Stimulated activated CD8-positive, alpha-beta memory T cell treated with anti-CD3 and anti-CD28 coated beads, Interleukin-4, amount 100 ng/mL, for 1 hour (primary cell): Measurements from ENCODE around the gene ELAC1.
A peak's percentile ranks its signal among the peaks of the same experiment; 100 is the strongest.
"Not testable (repeated sequence)": the region's sequence is repeated elsewhere in the genome, so short reads cannot be mapped to it uniquely, and the experiment has no call there.

Experiments used
- DNase-seq, 2 donors: peaks; one replicate each; pipeline ENCODE4 v3.0.0-alpha.2; 2020; ENCODE audit warnings: low read depth in 2 of 2, low spot score in 1 of 2

ELAC1 gene, protein sequence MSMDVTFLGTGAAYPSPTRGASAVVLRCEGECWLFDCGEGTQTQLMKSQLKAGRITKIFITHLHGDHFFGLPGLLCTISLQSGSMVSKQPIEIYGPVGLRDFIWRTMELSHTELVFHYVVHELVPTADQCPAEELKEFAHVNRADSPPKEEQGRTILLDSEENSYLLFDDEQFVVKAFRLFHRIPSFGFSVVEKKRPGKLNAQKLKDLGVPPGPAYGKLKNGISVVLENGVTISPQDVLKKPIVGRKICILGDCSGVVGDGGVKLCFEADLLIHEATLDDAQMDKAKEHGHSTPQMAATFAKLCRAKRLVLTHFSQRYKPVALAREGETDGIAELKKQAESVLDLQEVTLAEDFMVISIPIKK

DNA sequence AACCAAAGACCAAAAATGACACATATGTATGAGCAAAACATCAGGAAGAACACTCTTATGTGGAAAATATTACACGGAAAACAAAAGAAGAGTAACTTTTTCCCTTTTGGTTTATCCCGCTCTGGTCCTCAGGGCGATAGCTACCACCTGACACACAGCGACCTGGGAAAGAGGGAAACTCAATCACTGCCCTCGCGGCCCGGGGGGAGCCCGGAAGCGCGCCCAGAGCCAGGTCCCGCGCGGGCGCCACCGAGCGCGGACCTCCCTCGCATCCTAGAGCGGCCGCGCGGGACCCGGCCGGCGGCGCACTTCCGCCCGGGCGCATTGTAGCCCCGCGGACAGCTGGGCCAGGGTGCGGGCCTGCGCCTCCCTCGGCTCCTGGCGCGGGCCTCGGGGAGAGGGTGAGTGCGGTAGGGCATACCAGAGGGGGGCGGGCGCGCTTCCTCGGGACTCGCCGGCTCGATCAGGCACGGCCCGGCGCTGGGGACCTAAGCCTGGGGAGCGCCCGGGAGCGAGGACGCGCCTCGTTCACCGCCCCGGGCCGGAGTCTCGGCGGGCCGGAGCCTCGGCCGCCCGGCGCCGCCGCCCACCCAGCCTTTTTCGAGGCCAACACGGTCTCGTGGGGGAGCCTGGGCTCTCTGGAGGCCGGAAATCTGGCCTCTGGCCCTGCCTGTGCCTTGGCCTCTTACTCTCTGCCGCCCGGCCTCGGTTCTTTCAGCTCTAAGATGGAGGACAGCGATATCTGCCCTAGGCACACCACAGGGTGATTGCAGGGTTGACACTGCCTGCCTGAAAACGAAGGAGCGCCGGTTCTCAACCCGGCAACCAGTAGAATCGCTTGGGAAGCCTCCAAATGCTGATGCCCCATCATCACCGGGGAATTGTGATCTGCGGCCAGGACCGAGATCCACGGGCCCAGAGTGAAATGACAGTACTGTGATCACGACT lies at the start of gene ELAC1:
TSS of gene ELAC1 (plus strand) at position 327 of the 948 bp plus-strand sequence. CDS start 6,365 bp downstream, outside the sequence.
- peak; percentile 22 to 33 for DNase-seq

DNA sequence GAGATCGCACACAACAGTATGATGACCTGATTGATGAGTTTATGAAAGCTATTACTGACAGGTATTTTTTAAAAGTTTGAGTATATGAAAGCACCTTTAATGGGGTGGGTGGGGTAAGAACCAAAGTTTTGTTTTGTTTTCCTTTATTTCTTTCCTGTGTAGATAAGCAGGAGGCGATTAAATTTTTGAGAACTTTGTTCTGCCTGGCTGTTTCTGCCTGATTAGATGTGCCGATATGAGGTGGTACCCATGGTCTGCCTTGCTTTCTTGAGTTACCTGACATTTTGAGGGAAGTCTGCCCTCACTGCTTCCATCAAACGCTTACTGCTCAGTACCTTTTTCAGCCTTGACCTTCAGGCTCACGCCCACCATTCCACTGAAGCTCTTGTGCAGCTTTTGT lies 49.7 kb upstream of the ELAC1 start:
- no peak for DNase-seq

DNA sequence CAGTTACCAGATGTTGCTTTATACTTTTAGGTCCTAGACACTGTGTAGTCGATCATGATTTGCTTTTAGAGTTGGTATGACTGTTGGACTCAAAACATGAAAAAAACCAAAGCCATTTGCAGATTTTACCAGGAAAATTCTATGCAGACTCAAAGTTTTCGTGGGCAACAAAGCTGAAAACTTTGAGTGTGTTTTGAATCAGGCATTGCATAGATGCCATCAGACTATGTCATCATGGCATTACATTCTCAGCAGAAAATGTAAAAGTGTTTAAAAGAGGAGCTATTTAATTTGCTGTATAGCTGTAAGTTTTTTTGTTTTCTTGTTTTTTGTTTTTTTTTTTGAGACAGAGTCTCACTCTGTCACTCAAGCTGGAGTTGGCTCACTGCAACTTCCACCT lies 43.5 kb upstream of the ELAC1 start:
- DNase-seq, result no peak

DNA sequence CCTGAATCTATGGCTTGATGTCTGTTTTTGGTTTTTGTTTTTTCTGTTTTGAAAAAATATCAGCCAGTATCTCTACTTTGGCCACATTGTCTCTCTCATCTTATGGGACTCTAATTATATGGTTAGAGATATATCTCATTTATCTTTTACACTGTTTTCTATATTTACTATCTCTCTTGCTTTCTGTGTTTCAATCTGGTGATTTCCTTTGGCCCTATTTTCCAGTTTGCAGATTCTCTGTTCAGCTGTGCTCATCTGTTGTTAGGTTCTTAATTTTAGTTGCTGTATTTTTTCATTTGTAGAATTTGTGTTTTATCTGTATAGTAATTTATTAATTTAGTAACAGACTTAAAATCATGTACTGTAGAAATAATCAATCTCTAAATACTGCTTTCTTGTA lies 41.3 kb upstream of the ELAC1 start:
- DNase-seq, result no peak

DNA sequence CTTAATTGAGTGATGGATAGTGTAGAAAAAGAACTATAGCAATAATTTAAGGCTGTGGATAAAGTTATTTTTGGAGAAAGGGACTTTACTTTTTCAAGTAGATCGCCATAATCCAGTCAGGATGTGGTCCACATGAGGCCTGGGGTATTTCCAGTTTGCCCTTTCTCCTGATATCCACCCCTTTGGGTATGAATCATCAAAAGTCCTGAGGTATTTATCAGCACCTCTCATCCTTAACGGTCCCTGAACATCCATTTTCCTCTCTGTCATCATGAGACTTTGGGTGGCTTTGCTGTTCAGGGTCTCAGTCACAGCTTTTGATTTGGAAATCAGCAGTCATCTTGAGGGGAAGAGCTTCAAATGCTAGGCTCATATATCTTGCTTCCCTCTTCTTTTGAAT lies 39.3 kb upstream of the ELAC1 start:
- no peak for DNase-seq

DNA sequence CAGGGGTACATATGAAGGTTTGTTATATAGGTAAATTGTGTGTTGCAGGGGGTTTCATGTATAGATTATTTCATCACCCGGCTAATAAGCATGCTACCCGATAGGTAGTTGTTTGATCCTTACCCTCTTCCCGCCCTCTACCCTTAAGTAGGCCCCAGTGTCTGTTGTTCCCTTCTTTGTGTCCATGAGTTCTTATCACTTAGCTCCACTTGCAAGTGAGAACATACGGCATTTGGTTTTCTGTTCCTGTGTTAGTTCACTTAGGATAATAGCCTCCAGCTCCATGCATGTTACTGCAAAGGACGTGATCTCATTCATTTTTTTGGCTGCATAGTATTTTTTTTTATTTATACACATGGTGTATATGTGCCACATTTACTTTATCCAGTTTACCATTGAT lies 34.2 kb upstream of the ELAC1 start:
- DNase-seq, result no peak

DNA sequence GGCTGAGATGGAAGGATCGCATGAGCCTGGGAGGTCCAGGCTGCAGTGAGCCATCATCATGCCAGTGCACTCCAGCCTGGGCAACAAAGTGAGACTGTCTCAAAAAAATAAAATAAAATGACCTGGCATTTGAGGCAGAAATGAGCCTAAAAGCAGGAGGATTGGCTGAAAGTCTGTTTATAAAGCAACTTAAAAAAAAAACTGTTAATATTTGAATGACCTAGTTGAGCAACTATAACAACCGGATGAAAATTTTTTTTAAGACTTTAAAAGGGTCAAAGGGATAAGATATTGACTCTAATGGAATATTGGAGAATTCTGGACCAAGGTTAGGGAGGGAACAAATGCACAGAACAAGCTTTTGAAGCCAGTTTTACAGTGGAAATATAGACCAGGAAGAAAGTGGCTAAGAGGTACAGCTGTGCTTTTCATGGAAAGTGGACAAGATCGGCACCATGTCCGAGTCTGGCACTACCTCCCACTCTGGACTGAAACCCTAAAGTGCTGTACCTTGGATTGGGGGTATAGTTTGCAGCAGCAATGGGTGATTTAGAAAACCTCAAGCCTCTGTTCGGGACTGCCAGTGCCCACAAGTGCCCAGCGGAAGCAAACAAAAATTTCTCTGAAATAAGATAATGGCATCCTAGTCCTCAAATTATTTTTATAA lies 33.2 kb upstream of the ELAC1 start:
- DNase-seq, result no peak

DNA sequence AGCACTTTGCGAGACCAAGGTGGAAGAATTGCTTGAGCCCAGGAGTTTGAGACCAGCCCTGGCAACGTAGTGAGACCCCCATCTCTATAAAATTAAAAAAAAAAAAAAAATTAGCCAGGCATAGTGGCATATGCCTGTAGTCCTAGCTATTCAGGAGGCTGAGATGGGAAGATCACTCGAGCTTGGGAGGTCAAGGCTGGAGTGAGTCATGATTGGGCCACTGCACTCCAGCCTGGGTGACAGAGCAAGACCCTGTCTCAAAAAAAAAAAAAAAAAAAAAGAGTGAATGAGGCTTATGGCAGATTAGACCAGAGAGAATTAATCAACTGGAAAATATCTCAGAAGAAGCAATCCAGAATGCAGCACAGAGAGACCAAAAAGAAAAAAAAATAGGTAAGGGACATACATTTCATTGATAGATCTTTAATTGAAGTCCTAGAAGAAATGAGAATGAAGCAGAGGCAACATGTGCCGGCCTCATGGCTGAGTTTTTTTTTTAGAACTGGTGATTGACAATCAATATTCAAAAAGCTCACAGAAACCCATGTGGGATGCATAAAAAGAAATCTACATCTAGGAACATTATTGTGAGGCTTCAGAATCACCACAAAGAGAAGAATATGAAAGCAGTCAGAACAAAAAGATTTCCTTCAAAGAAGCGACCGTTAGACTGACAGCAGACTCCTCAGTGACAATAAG lies 32.2 kb upstream of the ELAC1 start:
- DNase-seq, result no peak

DNA sequence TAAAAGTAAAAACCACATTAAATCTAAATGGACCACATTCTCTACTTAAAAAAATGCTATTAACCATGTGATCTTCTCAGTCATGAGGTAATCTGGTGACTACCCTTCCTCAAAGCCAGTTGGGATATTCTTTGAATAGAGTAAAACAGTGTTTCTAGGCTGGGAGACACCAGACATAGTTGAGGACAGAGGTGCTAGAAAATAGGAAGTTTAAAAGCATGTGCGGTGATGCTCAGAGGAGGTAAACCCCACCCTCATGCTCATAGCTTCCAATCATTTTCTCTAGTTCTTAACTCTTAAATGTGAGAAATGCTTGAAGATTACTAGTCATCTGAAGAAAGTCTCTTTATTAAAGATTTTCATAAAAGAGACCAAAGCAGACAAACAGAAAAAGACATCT lies 30.7 kb upstream of the ELAC1 start:
- no peak for DNase-seq

DNA sequence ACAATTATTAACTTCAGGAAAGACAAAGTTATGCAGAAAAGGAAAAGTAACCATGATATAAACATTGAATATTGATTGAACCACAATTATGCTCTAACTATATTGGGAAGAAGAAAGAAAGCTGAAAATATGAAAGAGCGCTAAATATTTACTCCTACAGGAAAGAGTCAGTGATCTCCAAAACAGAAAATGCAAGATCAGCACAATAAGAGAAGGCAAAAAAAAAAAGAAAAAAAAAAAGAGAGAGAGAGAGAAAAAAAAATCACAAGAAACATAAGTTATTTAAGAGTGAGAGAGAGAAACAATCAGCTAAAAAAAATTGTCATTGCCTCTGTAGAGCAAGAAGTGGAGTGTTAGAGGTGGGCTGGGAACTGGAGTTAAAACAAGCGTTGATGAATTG lies 28.9 kb upstream of the ELAC1 start:
- no peak for DNase-seq

DNA sequence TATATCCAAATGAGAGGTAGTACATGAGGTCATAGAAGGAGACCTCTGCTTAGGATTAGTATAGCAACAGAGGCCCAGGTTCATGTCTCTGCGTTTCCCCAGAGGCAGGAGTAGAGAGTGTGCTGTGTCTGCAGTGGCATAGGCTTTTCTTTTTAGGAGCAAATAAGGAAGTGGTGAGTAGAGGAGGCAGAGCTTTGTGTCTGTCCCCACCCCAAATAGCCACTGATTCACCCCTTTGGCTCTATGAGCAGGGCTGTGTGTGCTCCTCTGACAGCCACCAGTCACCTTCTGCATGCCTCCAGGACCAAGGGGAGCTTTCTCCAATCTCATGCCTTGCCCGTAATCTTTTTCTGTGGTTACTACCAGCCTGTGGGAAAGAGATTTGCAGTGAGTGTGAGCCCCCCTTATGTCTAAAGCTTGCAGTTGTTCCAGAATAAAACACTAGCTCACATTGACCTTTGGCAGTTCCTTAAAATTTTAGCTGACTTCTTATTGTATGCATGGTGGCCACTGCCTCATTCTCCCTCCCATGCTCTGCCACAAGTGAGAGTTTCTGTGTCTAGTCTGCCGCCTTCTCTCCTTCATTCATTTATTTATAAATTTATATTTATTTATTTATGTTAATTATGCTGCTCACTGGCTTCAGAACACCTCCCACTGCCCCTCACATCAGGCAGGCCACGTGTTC lies 23.5 kb upstream of the ELAC1 start:
- DNase-seq, result no peak

DNA sequence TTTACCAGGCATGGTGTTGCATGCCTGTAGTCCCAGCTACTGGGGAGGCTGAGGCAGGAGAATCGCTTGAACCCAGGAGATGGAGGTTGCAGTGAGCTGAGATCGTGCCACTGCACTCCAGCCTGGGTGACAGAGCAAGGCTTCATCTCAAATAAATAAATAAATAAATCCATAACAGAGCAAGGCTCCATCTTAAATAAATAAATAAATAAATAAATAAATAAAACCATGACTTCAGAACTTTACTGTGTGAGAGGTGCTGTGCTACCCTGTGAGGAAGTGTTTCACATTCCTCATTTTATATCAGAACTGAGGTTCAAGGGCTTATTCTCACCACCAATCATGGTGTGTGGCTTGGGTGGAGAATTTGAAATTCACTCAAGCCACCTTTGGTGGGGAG lies 21.9 kb upstream of the ELAC1 start:
- DNase-seq, result not testable (repeated sequence)

DNA sequence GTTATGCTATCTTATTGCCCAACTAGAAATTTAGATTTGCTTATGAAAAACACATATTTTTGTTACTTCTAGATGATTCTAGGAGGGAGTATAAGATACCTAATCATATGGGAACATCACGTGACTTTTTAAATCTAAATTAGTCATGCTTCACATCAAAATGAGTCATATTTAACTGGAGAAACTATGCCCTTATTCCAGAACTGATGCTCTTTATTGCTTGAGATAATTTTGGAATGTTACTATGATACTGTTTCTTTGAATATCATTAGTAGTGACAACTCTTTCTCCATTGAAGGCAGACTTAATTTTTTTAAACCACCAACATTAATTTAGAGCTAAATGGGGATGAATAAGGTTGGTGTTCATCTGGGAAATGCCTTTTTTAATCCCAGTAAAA lies 19.9 kb upstream of the ELAC1 start:
- DNase-seq, result no peak

DNA sequence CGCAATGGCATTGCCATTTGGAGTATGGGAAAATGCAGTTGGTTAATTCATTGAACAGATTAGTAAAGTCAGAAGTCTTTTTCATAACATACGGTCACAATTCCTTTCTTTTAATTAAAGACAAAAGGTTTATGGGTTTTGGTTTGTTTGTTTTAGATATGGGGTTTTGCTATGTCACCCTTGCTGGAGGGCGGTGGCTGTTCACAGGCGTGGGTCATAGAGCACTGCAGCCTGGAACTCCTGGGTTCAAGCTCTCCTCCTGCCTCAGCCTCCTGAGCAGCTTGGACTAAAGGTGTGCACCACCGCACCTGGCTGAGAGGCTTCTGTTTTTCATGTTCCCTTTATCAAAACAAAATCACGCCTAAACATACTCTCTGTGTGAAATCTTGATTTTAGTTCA lies 18.7 kb upstream of the ELAC1 start:
- DNase-seq, result no peak

DNA sequence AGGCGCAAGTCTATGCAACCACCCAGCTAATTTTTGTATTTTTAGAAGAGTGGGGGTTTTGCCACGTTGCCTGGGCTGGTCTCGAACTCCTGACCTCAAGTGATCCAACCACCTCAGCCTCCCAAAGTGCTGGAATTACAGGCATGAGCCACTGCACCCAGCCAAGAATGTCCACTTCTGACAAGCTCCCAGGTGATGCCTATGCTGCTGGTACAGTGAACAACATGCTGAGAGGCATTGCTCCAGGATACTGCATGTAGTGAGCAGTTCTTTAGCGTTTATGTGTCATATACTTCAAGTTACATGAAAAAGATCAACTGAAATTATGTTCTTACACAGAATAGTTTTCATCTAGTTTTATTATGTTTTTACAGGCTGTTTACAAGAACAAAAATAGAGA lies 17.2 kb upstream of the ELAC1 start:
- DNase-seq, result no peak

DNA sequence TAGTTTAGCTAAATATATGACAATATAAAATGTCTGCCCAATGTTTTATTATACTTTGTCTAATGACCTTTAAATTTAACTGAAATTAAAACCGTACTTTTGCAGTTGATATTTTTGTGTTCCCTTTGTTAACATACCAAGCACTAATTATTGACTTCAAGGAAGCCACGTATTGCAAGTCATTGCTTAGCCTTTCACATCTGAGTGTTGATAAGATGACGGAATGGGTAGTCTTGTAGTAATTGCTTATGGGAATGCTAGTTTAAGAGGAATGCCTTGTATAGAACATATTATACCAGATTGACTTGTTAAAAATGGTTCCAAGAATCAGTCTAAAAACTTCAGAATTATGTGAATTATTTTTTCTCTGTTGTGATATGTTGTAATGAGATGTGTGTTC lies 14.0 kb upstream of the ELAC1 start:
- DNase-seq, result no peak

DNA sequence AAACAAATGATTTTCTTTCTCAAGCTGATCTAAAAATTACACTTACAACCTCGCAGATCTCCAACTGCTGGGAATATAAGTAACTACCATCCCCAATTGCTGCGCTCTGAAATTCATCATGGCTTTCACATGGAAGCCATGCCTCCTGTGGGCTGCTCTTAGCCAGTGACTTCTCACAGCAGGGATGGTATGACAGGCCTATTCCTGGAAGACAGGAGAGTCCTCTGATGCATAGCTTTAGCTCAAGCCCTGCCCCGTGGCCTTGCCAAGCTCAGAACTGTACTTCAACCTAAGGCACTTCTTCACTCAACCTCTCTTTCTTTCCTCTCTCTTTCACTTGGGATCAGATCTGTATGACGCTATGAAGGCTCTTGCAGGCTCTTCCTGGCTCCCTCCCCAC lies 12.6 kb upstream of the ELAC1 start:
- no peak for DNase-seq

DNA sequence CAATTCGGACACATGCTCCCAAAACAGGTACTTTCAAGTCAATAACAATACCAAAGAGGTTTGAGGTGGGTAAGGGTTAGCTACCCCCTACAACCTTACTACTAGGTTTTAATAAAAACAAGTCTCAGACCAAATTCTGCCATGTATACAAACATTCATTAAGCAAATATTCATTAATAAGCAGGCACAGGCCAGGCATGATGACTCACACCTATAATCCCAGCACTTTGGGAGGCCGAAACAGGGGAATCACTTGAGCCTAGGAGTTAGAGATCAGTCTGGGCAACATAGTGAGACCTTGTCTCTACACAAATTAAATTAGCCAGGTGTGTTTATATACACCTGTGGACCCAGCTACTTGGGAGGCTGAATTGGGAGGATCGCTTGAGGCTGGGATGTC lies 11.7 kb upstream of the ELAC1 start:
- DNase-seq, result no peak

DNA sequence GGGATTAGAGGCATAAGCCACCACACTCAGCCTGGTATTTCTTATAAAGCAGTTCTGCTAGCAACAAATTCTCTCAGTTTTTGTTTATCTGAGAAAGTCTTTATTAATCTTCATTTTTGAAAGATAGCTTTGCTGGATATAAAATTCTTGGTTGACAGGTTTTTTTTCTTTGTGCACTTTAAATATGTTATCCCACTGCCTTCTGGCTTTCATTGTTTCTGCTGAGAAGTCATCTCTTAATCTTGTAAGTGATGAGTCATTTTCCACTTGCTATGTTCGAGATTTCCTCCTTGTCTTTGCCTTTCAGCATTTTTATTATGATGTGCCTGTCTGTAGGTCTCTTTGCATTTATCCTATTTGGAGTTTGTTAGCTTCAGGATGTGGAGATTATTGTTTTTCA lies 5.9 kb upstream of the ELAC1 start:
- DNase-seq, result no peak

DNA sequence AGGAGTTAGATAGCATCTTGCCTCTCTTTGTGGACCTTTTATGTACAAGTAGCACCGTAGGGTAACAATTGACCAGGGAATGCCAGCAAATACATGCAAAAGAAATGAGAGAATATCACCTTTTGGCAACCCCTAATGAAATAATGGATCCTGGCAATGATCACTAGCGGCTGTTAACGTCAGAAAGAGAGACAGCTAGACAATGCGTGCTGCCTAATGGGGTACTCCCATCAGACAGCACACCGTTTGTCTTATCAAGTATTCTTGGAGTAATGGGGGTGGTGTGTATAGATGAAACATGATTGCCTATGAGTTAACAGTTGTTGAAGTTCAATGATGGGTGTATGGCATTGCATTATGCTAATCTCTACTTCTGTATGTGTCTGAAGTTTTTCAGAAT lies 1.6 kb downstream of the ELAC1 start:
- no peak for DNase-seq

DNA sequence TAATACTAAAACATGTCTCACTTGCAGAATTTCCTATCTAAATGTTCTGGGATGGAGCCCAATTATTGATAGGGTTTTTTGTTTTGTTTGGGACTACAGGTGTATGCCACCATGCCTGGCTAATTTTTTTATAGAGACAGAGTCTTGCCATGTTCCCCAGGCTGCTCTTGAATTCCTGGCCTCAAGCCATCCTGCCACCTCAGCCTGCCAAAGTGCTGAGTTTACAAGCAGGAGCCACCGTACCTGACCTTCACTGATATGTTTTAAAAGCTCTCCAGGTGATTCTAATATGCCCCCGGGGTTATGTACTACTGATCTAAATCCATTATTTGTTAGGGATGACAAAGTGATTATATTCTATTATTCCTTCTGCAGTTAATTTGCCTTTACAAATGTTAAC lies 2.2 kb downstream of the ELAC1 start:
- no peak for DNase-seq
